Right lung (tissue), 5 donors: ENCODE data around the gene SUZ12. TPM values are rescaled to one million over a fixed set of nuclear protein-coding genes. Genes with fewer than 3 reads are reported as not detected.
"Not testable (repeated sequence)": the region's sequence is repeated elsewhere in the genome, so short reads cannot be mapped to it uniquely, and the experiment has no call there.

Source experiments
- DNase-seq, 2 donors: peaks; one replicate each; pipeline ENCODE4 v3.0.0-alpha.2; 2013
- polyA plus RNA-seq, 5 donors: library from polyadenylated mRNA; unstranded; fragments of 120-200 nt; gene quantifications; one replicate each; pipeline versions ENCODE4 v1.2.1 to v1.2.3, GENCODE V29; 2013; ENCODE audit warnings: inconsistent platforms in 1 of 5, low replicate concordance in 1 of 5; ENCODE audit not compliant: insufficient read length in 5 of 5, insufficient read depth in 1 of 5

The SUZ12 gene
- polyA plus RNA-seq, 5 donors, result 31.0 to 51.0 (median 46.4) TPM

DNA sequence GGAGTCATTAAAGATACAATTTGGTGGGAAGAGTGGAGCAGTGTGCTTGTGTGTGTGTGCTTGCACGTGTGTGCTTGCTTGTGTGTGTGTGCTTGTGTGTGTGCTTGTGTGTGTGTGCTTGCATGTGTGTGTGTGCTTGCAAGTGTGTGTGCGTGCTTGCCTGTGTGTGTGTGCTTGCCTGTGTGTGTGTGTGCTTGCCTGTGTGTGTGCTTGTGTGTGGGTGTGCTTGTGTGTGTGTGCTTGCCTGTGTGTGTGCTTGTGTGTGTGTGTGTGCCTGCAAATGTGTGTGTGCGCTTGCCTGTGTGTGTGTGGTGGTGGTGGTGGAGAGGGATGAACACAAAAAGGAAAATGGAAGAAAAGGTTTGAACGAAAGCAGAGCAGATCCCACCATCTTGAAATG, 90.5 kb downstream of the SUZ12 start:
- DNase-seq, result not testable (repeated sequence)

DNA sequence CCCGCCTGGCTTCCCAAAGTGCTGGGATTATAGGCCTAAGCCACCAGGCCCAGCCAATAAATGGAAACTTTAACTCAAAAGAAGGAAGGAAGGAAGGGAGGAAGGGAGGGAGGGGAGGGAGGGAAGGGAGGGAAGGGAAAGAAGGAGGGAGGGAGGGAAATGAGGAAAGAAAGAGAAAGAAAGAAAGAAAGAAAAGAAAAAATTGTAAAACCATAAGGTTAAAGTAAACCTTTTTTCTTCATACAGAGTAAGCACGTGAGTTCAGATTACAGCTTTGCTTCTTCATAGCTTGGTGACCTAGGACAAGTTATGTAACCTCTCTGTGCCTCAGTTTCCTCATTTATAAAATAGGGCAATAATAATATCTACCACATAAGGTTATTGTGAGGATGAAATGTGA, 96.4 kb downstream of the SUZ12 start:
- no peak for DNase-seq

DNA sequence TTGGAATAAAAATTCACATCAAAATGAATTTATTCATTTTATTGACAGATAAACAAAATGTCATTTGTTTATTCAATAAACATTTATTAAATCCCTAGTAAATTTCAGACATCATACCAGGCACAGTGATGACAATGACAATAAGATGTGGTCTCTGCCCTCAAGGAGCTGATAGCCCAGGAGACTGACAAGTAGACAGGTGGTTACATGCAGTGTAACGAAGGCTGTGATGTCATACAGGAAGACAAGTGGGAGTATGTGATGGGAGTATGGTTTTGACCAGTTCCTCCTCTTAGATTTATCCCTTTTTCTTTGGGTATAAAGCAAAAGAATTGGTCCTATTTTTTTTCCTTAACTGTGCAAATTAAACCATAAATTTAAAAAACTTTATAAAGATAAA, 97.0 kb downstream of the SUZ12 start:
- DNase-seq, result not testable (repeated sequence)

DNA sequence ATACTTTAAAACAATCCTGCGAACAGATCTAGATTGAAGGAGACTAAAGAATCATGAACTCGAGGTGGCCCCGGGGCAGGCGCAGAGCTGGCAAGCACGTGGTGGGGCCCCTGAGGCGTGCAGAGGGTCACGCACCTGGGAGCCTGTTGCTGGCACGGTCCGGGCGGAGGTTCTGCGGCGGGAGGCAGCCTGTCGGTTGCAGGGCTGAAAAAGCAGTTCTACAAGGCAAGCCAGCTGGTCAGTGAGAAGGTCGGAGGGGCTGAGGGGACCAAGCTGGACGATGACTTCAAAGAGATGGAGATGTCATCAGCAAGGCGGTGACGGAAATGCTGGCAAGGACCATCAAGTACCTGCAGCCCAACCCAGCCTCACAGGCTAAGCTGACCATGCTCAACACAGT, 103.4 kb downstream of the SUZ12 start:
- not testable (repeated sequence) for DNase-seq

DNA sequence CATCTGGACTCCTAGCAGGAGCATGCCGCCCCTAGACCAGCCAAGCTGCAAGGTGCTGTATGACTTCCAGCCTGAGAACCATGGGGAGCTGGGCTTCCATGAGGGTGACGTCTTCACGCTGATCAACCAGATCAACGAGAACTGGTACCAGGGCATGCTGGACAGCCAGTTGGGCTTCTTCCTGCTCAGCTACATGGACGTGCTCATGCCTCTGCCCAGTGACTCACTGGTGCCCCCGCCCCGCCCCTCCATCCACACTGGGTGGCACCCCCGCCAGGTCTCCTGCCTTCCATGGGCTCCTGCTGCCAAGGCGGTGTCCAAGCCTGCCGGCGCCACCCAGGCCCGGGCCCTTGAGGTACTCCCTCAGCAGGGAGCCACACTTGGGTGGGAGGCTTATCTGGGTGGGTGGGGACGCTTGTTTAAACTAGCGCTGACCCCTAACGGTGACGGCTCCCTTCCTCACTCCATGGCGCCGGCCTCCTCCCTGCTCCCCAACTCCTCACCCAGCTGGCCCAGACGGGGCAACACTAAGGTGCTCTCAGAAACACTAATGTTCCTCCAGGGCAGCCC, 104.6 kb downstream of the SUZ12 start:
- DNase-seq, result not testable (repeated sequence)

DNA sequence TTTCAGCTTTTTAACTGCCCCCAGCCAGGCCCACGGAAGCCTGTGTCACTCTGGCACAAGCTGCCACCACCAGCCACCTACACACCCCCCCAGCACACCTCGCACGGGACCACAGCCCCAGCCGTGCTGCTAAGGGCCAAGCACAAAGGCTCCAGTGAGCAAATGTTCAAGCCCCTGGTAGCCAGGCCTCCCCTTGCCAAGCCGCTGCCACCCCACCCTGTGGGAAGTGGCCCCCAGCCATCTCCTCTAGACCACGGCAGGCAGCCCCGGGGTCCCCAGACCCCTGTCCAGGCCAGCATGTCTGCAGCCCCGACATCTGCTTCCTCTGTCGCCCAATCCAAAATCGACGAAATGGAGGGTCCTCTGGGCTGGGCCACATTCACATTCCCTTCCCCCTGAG, 105.5 kb downstream of the SUZ12 start:
- not testable (repeated sequence) for DNase-seq

DNA sequence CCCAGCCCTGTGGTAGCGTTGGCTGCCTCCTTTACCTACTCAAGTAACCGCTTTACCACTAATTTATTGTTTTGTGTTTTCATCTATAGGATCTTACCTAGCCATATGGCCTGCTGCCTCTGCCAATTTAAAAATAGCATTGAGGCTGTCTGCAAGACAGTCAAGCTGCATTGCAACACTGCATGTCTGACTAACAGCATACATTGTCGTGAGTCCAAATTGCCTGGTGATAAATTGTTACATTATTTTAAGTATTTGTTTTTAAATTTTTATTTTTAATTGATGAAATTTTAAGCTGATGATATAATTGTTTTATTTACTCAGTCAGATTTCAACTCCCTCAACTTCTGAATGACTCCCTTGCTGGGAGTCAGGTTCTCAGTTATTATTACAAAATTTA, 108.8 kb downstream of the SUZ12 start:
- DNase-seq, result not testable (repeated sequence)

DNA sequence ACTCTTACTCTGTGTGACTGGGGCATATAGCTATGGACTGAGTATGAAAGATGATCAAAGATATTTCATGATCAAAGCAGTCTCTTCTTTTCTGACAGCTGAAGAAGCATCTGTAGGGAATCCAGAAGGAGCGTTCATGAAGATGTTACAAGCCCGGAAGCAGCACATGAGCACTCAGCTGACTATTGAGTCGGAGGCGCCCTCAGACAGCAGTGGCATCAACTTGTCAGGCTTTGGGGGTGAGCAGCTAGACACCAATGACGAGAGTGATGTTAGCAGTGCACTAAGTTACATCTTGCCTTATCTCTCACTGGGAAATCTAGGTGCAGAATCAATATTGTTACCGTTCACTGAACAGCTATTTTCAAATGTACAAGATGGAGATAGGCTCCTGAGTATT, 110.9 kb downstream of the SUZ12 start:
- DNase-seq, result not testable (repeated sequence)

Other genes with a start within 250 kb of the SUZ12 start
- gene COPRS, start 77.8 kb upstream of the SUZ12 start, polyA plus RNA-seq, result 10 to 100 TPM; 33.8 to 44.9 (median 38.3) TPM
- gene UTP6, start 35.3 kb upstream of the SUZ12 start, polyA plus RNA-seq, result 10 to 100 TPM; 62.7 to 96.0 (median 85.9) TPM
- 10 to 100 TPM; 21.9 to 44.2 (median 34.2) TPM for gene LRRC37B, start 70.4 kb downstream of the SUZ12 start, polyA plus RNA-seq
- 10 to 100 TPM; 49.2 to 71.1 (median 66.0) TPM for gene RHOT1, start 205.5 kb downstream of the SUZ12 start, polyA plus RNA-seq